GM08714 (cell line): Measurements from ENCODE around the gene TEFM.
"Not testable (repeated sequence)": the region's sequence is repeated elsewhere in the genome, so short reads cannot be mapped to it uniquely, and the experiment has no call there.

Source experiments
- H3K4me3 ChIP-seq: fragments of 200-500 bp; sonication (Bioruptor generic); 2 replicates; pipeline ENCODE4 v1.5.1; 2014; ENCODE audit warnings: mild to moderate bottlenecking, low read length, inconsistent platforms
- ZNF274 ChIP-seq: IDR thresholded peaks from 2 replicates; pipeline ENCODE4 v1.6.1; 2012; ENCODE audit warnings: mild to moderate bottlenecking, low read depth, low read length

Gene TEFM, protein sequence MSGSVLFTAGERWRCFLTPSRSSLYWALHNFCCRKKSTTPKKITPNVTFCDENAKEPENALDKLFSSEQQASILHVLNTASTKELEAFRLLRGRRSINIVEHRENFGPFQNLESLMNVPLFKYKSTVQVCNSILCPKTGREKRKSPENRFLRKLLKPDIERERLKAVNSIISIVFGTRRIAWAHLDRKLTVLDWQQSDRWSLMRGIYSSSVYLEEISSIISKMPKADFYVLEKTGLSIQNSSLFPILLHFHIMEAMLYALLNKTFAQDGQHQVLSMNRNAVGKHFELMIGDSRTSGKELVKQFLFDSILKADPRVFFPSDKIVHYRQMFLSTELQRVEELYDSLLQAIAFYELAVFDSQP

DNA sequence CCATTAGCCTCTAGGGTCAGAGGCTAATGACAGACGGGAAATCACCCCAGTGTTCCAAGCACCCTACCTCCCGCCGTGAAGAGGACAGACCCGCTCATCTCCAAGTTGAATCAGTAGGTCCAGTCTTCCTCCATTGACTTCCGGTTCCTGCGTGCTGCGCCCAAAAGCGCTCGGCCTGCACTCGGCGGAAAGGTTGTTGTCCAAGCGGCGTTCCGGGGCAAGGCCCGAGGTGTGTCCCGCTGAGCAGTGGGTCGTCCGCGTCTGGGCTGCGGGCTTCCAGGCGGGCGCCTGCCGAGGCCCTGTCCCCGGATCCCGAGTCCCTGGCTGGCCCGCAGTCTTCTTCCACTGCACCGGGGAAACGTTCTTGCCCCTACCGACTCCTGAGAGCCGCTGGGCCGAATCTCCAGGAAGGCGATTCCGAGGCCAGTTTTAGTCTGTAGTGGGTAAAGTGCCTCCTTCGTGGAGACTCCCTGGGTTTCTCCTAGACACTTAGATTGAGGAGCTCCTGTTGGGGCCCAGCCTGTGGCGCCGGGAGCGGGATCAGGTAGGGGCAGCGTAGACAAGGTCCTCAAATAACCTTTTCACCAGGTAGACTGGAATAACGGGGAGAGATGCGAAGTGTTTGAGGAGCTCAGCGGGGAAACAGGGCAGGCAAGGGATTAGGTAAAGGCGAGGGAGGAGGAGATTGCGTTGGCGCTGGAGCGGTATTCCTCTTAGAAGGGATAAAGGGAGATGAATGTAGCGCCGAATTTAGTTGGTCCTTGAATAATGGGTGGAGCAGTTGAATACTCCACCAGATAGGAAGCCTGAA is at the start of gene TEFM:
Gene TEFM (minus strand): TSS at position 138 of the 811 bp plus-strand sequence. CDS start 40 bp downstream, at position 98.
- H3K4me3 ChIP-seq, result peak within 1 kb of the TSS; percentile 93
- no peak for TF ChIP-seq ZNF274

- no peak overlapping the region for H3K4me3 ChIP-seq
- no peak for TF ChIP-seq ZNF274
Measured at GRCh38 chr17:30954046-30954830, 48.2 kb upstream of the TEFM start.

DNA sequence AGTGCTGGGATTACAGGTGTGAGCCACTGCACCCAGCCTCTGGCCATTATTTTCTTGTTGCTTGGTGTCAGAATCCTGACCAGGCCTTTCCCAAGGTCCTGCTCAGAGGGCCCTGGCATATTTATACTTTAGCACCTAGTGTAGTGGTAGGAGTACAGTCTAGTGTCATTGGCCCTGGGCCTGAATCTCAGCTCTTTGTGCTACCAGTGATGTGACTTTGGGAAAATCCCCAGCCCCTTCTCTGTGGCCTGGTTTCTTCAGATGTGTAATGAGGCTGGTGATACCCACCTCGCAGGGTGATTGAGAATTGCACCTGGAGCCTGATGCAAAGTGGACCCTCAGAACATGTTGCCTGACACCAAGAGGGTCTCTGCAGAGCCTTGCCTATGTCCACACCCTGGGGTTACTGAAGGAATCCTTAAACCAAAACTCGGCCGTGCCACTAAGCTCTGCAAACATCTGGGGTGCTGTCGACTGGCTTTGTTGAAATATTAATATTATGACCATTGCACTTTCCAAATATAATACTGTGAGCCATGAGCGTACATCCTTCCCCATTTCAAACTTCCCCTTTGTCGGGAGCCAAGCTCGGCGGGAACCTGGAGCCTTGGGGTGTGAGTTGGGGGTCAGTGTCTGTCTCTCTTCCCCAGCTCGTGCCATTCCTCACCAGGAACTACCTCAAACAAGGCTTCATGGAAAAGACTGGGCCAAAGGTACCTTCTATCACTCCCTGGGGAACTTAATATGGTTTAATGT is 46.8 kb upstream of the TEFM start:
- TF ChIP-seq ZNF274, result no peak
- no peak overlapping the region for H3K4me3 ChIP-seq

DNA sequence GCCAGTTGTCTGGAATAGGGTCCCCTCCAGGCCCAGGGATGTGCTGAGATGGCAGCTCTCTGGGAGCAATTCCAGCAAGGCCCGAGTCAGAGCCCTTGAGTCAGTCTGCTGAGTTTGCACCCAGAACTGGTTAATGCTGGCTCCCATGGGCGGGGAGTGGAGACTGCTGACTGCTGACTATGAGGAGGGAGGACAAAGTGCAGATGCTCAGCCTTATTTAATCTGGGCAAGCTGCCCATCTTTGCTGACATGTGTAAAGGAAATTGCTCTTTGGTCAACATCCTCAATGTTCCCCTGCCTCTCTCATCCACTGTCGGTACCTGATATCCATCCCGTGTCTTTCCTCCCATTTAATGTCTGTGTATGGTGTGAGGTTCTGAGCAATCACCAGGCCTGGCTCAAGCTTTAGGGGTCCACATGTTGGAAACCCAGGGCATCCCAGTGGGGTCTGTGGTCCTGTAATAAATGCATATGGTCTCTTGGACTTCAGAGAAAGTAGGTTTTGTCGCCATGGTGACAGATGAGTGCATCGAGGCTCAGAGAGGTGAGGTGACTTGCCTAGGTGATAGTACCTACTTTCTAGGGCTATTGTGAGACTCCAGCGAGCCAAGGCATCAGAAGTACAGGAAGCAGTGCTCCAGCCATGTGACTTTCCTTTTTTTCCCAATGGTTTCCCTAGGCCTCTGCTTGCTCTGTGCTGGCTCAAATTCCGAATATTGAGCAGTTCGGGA is 44.8 kb upstream of the TEFM start:
- H3K4me3 ChIP-seq, result no peak overlapping the region
- TF ChIP-seq ZNF274, result no peak

DNA sequence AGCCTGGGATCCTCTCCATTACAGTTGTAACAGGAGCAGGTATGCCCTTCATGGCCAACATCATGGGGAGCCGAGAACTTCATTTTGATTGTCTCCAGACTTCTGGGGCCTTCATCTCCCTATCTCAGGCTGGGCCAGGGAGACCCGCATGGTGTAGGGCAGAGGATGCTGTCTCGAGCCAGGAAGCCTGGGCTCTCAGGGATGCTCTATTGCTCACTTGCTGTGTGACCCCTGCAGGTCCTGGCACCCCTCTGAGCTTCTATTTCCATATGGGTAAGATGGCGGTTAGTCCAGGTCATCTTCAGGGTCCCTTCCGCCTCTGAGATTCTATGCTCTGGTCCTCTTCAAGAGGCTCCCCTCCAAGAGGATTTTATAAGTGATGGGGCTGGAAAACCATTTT is 44.2 kb upstream of the TEFM start:
- TF ChIP-seq ZNF274, result no peak
- H3K4me3 ChIP-seq, result no peak overlapping the region

- no peak overlapping the region for H3K4me3 ChIP-seq
- TF ChIP-seq ZNF274, result no peak
Measured at GRCh38 chr17:30947796-30948195, 41.8 kb upstream of the TEFM start.

DNA sequence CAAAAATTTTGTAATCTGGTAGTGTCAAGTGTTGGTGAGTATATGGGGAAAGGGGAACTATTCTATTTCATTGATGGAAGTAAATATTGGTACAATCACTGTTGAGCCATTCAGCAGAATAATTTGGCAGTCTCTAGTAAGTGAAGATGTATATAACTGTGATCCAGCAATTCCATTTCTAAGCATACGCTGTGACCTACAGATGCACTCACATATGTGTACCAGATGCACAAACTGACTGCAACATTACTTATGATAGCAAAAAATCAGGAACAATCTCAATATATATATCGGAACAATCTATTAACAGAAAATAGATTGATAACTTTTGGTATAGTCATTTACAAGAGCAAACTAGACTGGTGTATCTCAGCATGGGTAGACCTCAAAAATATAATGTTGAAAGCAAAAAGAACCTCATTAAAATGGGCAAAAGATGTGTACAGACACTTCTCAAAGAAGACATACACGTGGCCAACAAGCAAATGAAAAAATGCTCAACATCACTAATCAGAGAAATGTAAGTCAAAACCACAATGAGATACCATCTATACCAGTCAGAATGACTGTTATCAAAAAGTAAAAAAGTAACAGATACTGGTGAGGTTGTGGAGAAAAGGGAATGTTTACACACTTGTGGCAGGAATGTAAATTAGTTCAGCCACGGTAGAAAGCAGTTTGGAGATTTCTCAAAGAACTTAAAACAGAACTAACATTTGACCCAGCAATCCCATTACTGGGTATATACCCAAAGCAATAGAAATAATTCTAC is 36.5 kb upstream of the TEFM start:
- no peak for TF ChIP-seq ZNF274

DNA sequence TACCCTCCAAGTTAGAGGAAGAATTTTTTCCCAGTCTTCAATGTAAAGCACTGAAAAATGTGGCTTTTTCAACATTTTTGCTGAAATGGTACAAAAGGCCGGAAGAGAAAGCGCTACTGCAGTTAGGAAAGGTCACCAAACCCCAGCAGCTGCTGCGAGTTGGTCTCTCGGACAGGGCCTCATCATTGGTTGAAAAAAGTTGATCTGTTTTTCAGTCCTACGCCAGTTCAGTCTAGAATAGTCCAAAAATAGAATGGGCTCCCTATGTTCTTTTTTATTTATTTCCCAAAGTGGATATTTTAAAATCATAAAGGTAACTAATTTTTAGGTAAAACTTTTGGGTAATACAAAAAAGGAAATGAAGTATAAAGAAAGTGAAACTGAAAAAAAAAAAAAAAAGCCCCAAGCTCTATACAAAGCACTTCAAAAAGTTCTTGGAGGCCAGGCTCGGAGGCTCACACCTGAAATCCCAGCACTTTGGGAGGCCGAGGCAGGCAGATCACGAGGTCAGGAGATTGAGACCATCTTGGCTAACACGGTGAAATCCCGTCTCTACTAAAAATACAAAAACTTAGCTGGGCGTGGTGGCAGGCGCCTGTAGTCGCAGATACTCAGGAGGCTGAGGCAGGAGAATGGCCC is 33.1 kb upstream of the TEFM start:
- no peak overlapping the region for H3K4me3 ChIP-seq
- no peak for TF ChIP-seq ZNF274

More for the DNA sequence above, 36.5 kb upstream of the TEFM start:
- H3K4me3 ChIP-seq, result no peak overlapping the region

DNA sequence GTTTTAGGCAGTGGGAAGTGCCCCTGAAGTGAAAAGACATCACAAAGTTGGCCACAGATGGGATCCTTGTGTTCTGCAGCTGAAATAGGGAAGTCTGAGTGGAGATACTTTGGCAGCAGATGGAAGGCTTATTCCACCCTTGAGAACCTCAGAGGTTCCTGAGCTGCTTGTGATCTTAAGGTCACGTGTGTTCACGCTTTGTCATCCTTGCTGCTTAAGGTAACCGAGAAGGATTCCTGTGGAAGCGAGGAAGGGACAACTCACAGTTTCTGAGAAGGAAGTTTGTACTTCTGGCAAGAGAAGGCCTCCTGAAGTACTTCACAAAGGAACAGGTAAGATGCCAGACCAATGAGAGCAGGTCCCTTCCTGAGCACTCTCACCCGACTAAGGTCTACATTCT is 27.9 kb upstream of the TEFM start:
- no peak for TF ChIP-seq ZNF274
- no peak overlapping the region for H3K4me3 ChIP-seq

- H3K4me3 ChIP-seq, result not testable (repeated sequence)
Measured at GRCh38 chr17:30931582-30931981, 25.5 kb upstream of the TEFM start.

DNA sequence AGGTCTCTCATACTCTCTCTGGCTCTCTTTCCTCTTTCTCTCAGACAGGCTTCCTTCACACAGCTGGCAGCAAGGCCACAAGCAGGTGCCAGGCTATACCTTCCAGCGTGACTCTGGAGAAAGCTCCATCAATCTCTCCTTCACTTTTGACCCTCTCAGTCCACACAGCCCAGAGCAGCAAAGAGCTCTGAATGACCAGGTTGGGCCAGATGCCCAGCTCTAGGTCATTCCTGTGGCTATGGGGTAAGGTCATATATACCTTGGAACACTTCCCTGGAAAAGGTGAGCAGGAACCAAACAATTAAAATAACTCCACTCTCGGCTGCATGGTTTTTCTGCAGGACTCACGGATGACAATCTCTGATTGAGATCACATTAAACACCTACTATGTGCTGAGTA is 24.5 kb upstream of the TEFM start:
- no peak for TF ChIP-seq ZNF274
- H3K4me3 ChIP-seq, result no peak overlapping the region

DNA sequence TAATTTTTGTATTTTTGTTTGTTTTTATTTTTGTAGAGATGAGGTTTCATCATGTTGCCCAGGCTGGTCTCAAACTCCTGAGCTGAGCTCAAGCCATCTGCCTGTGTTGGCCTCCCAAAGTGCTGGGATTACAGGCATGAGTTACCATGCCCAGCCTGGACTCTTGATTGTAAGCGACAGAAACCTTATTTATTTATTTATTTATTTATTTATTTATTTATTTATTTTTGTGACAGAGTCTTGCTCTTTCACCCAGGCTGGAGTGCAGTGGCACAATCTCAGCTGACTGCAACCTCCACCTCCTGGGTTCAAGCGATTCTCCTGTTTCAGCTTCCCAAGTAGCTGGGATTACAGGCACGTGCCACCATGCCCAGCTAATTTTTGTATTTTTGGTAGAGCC is 23.8 kb upstream of the TEFM start:
- H3K4me3 ChIP-seq, result not testable (repeated sequence)
